GM21381 (cell line): ENCODE data around the gene RMRP.
"Not testable (repeated sequence)": the region's sequence is repeated elsewhere in the genome, so short reads cannot be mapped to it uniquely, and the experiment has no call there.

Source experiments
- ATAC-seq: cut with Tn5 transposase; IDR thresholded peaks from one replicate; pipeline ENCODE4 v1.9.1; 2021; ENCODE audit warnings: mild to moderate bottlenecking, moderate library complexity; ENCODE audit not compliant: unreplicated experiment

Gene RMRP

GRCh38 chr9:35646153-35646532 is 11.7 kb downstream of the RMRP start:
- no peak for ATAC-seq

GRCh38 chr9:35645736-35646135 is 12.1 kb downstream of the RMRP start:
- not testable (repeated sequence) for ATAC-seq

GRCh38 chr9:35643046-35643445 is 14.8 kb downstream of the RMRP start:
- ATAC-seq: no peak

- ATAC-seq: not testable (repeated sequence)
These were observed 16.3 kb downstream of the RMRP start for GRCh38 chr9:35641478-35641877.

GRCh38 chr9:35640431-35640830 is 17.4 kb downstream of the RMRP start:
- not testable (repeated sequence) for ATAC-seq

GRCh38 chr9:35639631-35640030 is 18.2 kb downstream of the RMRP start:
- no peak for ATAC-seq

- not testable (repeated sequence) for ATAC-seq
These were observed 18.6 kb downstream of the RMRP start for GRCh38 chr9:35639225-35639624.

GRCh38 chr9:35638751-35639150 is 19.1 kb downstream of the RMRP start:
- ATAC-seq: not testable (repeated sequence)

- not testable (repeated sequence) for ATAC-seq
These were observed 20.3 kb downstream of the RMRP start for GRCh38 chr9:35637427-35637955.

- ATAC-seq: not testable (repeated sequence)
These were observed 21.0 kb downstream of the RMRP start for GRCh38 chr9:35636877-35637246.

- no peak for ATAC-seq
These were observed 21.5 kb downstream of the RMRP start for GRCh38 chr9:35636135-35636876.

GRCh38 chr9:35635730-35636129 is 22.1 kb downstream of the RMRP start:
- no peak for ATAC-seq

GRCh38 chr9:35629597-35629996 is 28.2 kb downstream of the RMRP start:
- ATAC-seq: no peak

- no peak for ATAC-seq
These were observed 29.3 kb downstream of the RMRP start for GRCh38 chr9:35628389-35628991.

GRCh38 chr9:35627575-35627974 is 30.2 kb downstream of the RMRP start:
- no peak for ATAC-seq

GRCh38 chr9:35619800-35620158 is 38.0 kb downstream of the RMRP start:
- ATAC-seq: peak; percentile 45

- ATAC-seq: peak; percentile 40
These were observed 38.7 kb downstream of the RMRP start for GRCh38 chr9:35618854-35619799.

GRCh38 chr9:35618325-35618727 is 39.5 kb downstream of the RMRP start, which contains the start of gene CD72:
TSS of gene CD72 (minus strand) at chr9:35618413. CDS start at chr9:35618303, 110 bp downstream.
- no peak for ATAC-seq

GRCh38 chr9:35617548-35617947 is 40.3 kb downstream of the RMRP start:
- no peak for ATAC-seq

GRCh38 chr9:35616681-35617459 is 40.9 kb downstream of the RMRP start:
- ATAC-seq: peak; percentile 39
